SKM-1 treated with dmso at 0.1 percent for 144 hours (cell line): ENCODE data around the gene C1QL1.
A peak's percentile ranks its signal among the peaks of the same experiment; 100 is the strongest.

Experiments used
- DNase-seq: peaks from one replicate; lab custom pipeline; 2025; ENCODE audit not compliant: unreplicated experiment; lab: John Stamatoyannopoulos, UW

C1QL1 gene

DNA sequence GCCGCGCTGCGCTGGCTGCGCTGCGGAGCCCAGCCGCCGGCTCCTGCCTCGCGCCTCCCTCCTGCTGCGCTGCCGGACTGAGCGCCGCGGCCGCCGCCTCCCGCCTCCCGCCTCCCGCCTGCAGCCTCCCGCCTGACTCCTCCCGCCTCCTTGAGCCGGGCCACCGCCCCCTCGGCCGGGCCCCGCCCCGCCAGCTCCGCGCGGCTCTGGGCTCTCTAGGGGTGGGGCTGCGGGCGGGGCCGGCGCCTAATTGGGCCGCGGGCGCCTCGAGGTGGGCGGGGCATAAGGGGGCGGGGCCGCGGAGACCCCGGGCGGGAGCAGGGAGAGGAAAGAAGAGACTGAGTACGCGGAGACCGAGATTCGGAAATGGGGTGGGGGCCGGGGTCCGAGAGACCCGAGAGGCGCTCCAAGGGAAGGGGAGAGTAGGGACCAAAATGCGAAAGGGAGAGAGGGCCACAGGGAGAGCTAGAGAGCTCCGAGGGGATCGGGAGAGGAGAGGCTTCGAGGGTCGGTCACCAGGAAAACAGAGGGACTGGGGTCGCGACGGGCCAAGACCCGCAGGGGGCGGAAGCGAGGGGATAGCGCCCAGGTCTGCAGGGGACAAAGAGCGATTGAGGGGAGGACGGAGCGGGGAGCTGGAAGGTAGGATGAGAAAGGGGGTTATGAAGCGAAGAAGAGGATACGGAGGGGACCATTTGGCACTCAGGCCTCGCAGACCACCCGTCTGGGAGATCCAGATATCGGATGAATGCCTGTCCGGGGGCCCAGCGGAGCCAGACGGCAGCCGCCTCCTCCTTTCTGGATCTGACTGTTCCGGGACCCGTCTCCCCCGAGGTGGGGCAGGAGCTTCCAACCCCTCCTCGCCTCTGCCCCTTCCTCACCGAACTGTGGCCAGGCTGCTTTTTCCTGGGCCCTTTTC lies at the start of gene C1QL1:
TSS of gene C1QL1 (minus strand) at position 79 of the 919 bp plus-strand sequence. CDS start 255 bp downstream, outside the sequence.
- DNase-seq: peak; percentile 86

DNA sequence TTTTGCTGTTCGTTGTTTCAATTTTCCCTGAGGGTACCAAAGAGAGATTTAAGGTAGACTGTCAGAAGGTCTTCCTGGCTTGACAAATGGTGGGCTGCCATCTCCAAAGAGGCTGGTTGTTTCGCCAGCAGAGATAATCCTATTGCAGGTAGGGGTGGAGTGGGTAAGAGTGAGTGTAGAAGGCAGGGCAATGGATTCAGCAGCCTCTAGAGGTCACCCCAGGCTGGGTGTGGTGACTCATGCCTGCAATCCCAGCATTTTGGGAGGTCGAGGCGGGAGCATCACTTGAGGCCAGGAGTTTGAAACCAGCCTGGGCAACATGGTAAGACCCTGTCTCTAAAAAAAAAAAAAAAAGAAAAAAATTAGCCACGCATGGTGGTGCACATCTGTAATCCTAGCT lies 48.7 kb upstream of the C1QL1 start:
- no peak for DNase-seq

DNA sequence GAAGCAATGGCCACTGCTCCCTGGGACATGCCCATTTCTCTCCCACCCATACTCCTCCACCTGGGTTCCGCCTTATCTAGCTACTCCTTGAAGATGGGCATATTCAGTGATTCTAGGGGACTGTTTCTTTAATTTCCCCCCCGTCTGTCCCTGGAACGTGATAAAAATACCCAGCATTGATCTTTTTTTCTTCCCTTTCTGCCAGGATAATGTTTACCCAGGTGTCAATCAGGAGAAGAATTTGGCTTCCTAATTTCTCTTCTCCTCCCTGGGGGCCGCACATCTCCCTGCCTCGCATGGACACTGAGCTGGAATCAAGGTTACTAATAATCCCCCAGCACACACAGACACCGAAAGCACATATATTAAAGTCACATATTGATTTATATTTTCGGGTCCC lies 48.1 kb upstream of the C1QL1 start:
- DNase-seq: no peak

DNA sequence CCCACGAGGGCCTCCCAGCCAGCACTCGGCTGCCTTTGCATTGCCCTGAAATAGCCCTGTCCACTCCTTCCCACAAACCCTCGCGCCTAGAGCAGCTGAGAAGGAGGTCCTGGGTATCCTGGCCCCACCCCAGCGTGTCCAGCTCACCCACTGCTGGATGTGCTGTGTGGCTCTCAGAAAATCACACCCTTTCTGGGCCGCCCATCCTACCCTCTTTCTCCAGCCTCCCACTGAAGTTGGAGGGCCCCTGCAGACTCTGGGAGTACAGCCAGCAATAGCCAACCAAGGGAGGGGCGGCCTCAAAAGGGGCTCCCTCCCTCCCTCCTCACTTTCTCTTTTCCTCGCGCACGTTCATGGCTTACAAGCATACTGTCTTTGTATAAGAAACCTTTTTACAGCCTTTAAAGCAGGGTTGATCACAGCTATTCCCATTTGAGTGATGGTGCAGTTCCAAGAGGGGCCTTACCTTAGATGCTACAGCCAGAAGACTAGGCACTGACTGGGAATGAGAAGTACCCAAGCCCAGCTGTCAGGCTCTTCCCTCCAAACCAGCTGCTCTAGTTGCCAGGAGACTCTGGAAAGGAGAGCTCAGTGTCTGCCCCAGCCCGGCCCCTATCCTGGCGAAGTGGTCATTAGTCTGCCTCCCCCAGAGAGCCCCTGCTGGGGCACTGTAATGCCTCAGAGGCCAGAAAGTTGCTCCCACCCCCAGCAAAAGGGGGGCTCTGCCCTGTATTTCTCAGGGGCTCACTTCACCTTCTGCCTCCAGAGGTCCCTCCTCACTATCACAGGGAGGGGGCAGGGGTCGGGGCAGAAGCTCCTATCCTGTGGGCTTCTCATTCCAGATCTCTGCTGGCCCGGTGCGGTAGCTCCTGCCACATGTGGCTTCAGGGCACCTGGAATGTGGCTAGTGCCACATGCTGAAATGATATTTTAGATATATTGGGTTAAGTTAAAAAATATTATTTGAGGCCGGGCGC lies 45.2 kb upstream of the C1QL1 start:
- DNase-seq: no peak

DNA sequence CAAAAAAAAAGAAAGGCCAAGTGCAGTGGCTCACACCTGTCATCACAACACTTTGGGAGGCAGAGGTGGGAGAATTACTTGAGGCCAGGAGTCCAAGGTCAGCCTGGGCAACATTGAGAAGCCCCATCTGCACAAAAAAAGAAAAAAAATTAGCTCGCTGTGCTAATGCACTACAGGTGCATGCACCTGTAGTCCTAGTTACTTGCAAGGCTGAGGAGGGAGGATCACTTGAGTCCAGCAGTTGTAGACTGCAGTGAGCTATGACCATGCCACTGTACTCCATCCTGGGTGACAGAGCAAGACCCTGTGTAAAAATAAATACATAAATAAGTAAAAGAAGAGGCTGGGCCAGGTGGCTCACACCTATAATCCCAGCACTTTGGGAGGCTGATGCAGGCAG lies 43.7 kb upstream of the C1QL1 start:
- no peak for DNase-seq

DNA sequence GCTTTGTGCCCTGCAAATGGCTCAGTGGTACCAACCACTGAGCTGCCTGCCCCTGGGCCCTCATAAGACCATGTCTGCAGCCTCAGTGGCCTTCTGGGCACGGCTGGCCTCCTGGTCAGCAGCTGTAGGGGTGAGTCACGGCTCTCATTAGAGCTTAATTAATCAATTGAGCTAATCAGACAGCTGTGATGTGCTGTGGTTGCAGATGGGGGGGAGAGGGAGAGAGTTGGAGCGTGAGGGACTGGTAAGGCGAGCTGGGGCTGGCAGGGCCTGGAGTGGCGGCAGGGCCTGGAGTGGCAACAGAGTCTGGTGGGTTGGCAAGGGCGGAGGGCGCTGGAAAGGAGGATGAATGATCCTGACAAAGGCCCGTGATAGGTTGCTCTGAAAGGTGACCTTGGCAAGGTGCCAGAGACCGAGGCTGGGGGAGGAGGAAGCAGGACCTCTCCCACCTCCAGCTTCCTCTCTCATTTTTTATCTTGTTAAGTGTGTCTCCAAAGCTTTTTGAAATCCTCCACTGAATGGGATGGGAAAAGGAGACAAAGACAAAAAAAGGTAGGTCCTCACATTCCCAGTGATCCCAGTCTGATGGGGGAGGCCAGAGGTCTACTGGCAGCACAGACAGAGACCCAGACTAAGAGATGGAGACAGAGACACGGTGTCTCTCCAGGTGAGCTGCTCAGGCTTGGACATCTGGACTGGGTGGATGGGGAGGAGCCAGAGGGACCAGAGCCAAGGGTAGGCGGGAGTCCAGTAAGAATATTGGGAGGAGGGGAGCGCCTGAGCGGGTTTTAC lies 41.8 kb upstream of the C1QL1 start:
- no peak for DNase-seq

DNA sequence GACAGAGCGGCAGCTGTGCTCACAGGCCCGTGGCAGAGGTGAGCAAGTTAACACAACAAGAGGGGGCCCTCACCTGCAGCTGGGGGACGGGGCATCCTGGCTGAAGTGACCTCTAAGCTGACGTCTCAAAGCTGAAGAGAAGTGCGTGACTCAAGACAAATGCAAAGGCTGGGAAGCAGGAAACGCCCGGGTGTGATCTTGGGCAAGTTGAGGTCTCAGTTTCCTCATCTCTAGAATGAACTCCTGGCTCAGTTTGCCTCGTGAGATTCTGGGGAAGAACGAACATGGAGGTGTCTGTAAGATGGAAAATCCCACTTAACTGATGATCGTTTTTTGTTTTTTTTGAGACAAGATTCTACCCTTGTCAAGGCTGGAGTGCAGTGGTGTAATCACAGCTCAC lies 40.1 kb upstream of the C1QL1 start:
- DNase-seq: peak; percentile 76

DNA sequence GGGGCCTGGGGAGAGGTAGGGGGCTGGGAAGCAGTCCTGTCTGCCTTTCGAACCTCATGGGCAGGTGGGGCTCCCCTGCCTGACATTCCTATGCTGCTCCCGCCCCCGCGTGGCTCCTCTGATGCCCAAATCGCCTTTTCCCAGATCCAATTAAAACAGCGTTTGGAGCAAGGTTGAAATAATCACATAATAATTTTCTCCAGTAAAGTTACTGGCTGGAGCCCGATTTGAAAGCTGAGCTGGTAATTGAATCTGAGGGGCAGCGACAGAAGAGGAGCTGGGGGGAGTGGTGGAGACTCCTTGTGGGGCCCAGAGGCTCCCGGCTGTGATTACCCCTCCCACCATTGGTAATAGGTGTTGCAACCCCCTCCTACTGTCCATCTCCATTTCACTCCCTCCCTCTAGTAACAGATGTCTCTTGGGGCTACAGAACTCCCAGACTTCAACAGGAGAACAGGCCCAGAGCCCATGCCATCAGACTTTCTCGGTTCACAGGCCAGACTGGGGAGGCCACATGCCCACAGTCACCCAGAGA lies 38.9 kb upstream of the C1QL1 start:
- DNase-seq: no peak

DNA sequence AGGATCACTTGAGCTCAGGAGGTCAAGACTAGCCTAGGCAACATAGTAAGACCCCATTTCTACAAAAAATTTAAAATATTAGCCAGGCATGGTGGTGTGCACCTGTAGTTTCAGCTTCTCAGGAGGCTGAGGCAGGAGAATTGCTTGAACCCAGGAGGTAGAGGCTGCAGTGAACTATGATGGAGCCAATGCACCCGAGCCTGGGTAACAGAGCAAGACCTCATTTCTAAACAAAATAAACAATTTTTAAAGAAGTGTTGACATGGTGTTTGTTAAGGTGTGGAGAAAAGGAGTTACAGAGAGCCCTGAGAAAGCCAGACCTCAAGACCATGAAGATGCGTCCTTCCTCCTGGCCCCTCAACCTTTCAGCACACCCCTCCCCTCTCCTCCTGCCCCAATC lies 37.6 kb upstream of the C1QL1 start:
- DNase-seq: no peak

DNA sequence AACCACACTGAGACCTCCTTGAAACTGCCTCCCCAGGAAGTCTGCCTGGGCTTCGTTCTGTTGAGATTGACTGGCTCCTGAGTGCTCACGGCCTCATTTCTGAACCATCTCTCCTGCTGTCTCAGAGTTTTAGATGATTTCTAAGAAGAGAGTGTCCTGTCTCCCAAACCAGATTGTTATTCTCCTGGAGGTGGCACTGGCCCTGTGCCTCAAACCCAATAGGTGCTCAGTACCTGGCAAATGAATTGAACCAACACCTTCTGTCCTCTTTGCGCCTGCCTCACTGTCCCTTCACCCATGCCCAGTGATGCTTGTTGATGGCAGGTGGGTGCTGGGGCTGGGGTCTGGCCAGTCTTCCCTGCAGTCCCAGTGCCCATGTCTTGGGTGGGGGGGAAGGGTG lies 36.3 kb upstream of the C1QL1 start:
- DNase-seq: no peak

DNA sequence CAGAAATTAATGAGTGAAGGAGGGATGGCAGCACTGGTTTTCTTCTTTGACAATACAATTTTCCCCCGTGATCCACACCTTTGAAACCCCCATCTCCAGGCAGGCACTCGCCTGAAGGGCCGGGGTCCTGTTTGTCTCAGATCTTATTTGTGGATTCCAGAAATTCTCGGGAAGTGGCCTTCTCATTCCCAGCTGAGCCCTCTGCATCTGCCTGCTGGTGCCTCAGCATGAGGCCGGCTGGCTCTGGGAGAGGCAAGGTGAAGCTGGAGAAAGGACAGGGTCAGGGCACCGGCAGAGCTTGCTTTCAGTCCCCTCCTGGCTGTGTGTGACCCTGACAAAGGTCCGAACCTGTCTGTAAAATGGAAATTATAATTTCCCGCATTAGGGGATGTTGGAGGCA lies 35.8 kb upstream of the C1QL1 start:
- no peak for DNase-seq

DNA sequence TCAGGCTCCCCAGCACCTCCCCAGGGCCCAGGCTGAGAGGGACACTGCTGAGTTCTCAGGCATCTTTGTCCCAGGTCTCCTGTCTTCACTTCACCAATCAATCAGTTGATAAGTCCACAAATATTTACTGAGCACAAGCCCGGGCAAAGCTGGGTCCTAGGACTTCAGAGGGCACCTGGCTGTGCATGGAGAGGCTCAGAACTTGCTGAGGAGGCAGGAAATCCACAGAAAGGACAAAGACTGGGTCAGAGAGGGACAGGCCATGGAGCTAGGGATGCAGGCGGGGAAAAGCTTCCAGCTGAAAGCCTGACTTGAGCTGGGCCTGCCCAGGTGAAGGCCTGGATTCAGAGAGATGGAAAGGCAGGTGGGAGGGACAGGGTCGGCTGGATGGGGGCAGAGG lies 33.2 kb upstream of the C1QL1 start:
- no peak for DNase-seq

DNA sequence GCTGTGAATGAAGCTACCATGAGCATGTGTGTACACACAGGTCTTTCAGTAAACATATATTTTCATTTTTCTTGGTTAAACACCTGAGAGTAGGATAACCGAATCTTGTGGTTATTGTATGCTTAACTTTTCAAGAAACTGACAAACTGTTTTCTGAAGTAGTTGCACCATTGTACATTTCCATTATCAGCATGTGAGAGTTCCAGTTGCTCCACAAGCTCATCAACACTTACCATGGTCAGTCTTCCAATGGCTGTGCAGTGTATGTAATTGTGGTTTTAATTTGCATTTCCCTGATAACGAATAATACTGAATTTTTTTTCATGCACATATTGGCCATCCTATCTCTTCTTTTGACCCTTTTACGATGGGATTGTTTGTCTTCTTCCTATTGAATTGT lies 31.3 kb upstream of the C1QL1 start:
- no peak for DNase-seq

DNA sequence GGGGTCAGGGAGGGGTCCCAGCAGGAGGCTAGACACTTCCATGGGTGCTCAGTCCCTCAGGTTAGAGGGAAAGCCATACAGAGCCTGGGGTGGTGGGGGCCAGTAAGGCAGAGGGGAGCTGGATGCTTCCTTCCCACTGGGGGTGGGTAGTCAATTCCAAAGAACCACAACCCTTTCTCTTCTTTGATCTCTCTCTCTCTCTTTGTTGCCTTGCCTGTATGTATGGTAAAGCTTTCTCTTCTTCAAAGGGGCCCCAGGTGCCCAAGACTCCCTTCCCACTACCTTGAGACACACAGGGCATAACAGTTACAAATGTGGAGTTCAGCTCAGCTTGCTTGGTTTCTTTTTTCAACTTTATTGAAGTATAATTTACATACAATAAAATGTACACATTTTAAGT lies 30.5 kb upstream of the C1QL1 start:
- DNase-seq: no peak

DNA sequence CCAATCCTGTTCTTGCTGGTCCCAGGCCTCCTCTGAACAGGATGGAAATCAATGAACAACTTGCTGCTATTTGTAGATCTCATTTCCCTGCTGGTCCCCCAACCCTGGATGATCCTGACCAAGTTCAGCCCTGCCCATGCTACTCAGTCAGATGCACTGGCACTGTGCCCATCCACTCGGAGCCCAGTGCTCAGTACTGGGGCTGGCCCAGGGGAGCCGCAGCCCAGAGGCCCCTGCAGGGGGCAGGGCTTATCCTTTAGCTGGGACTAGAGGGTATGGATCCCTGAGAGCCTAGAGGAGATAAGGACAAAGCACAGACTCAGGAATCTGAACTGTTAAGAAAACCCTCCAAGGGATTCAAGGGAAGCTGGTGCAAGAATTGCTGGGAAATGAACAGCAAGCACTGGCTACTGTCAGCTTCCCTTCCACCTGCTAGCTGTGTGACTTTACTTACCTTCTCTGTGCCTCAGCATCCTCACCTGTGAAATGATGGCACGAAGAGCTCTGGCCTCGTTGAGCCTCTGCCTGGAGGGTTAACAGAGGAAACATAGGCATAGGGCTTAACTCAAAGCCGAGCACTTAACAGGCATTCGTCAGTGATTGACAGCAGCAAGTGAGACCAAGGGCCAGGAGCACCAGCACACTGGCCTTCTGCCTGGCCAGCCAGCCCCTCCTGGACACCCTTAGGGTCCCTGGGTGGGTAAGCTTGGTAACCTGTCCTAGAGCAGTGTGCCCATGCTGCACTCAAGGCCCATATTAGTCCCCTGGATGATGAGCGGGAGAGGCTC lies 29.8 kb upstream of the C1QL1 start:
- DNase-seq: no peak

DNA sequence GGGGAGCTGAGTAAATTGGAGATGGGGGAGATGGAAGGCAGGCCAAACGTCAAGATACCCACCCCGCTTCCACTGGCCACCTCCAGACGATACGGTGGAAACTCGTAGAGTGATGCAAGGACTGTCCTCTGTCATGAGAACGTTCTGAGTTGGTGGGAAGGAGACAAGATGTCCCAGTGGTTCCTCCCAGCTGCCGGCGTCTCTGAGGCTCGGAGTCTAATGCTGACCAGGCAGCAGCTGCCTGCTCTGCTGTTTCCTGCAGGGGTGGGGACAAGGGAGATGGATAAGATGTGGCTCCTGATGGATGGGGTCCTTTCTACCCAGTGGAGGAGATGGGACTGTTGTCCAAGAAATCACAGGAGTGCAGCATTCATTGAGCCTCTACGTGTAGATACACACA lies 28.2 kb upstream of the C1QL1 start:
- no peak for DNase-seq

DNA sequence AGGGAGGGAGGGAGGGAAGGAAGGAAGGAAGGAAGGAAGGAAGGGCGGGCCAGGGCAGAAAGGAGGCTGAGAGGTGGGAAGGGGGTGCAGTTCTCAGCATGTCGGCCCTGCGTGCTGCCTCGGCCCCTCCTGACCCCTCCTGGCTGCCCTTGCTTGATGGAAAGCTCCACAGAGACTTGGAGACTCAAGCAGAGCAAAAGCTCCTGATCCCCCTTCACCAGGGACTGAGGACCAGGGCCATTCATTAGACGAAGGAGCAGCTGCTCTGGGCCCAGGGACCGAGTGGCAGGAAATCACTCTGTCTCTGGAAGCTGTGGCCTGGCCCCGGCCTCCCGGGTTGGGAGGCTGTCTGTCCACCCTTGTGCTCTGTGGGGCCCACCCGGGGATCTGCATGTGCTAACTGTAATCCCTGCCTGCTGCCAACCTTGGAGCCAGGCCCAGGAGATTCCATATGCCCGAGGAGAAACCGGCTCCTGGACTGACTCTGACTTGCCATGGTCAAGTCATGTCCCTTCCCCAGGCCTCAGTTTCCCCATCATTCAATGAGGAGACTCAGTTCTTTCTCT lies 27.4 kb upstream of the C1QL1 start:
- no peak for DNase-seq

DNA sequence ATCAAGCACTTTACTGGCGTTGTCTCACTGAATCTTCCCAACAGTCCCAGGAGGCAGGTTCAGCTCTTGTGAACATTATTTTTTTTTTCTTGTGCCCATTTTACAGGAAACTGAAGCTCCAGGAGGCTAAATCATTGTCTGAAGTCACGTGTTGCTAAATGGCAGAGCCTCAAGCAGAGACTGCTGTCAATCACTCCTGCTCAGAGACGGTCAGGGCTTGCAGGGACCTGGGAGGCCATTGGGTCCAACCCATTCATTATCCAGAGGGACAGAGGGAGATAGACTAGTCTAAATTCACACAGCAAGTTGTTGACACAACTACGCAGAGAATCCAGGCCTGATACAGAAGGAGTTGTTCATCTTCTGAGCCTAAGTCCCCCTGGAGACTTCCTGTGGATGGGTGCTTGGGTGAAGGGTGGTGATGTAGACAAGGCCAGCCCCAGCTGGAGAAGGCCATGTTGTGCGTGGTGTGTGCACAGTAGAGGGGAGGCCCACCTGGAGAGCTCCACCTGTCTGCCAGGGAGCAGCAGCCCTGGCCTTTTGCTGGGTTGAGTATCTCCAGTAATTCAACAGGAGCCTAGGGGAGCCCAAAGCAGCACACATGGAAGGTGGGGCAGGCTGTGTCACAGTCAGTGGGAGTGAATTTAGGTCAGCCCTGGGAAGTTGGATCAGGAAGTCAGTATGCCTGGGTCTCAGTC lies 24.3 kb upstream of the C1QL1 start:
- DNase-seq: no peak

DNA sequence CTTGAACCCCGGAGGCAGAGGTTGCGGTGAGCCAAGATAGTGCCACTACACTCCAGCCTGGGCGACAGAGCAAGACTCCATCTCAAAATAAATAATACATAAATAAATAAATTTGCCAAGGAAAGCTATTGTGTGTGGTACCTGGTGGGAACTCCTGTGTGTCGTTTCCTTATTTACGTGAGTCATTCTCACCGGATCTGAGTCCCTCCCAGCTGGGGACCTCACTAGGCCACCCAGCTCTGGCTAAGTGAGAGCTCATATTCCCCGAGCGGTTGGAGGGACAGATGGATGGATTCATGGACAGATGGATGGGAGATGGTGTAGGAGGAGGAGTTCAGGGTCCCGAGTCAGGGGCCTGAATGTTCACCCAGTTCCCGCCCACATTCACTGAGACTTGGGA lies 22.9 kb upstream of the C1QL1 start:
- DNase-seq: no peak
